IPS DF 6.9 (cell line): ENCODE measurements around the gene HRAS.

Source experiments
- DNase-seq: peaks from one replicate; pipeline ENCODE4 v3.0.0-alpha.2; 2013; ENCODE audit warnings: low read depth, low spot score
- H3K27ac ChIP-seq: one replicate; pipeline ENCODE4 v1.5.1; 2013; ENCODE audit warnings: low read length, control low read depth
- H3K27me3 ChIP-seq: 2 replicates; pipeline ENCODE4 v1.6.1; 2013; ENCODE audit warnings: mild to moderate bottlenecking, low read length; ENCODE audit not compliant: control insufficient read depth, insufficient read depth
- H3K36me3 ChIP-seq: 2 replicates; pipeline ENCODE4 v1.6.1; 2013; ENCODE audit warnings: low read length; ENCODE audit not compliant: control insufficient read depth, insufficient read depth
- H3K4me1 ChIP-seq: 2 replicates; pipeline ENCODE4 v1.6.1; 2013; ENCODE audit warnings: low read length; ENCODE audit not compliant: control insufficient read depth, insufficient read depth
- H3K4me3 ChIP-seq: 2 replicates; pipeline ENCODE4 v1.5.1; 2013; ENCODE audit warnings: mild to moderate bottlenecking, low read length
- H3K9me3 ChIP-seq: 2 replicates; pipeline ENCODE4 v1.6.1; 2013; ENCODE audit warnings: low read length, inconsistent platforms; ENCODE audit not compliant: control insufficient read depth, insufficient read depth
- WGBS: extraction: QIAGEN DNeasy Blood & Tissue Kit; methylation state at CpG from one replicate; pipeline ENCODE4 v1.1.7; 2013; ENCODE audit warnings: mixed read lengths, missing lambda C conversion rate; ENCODE audit not compliant: insufficient read length, insufficient coverage; 5-methylcytosine and 5-hydroxymethylcytosine counted together

HRAS gene

DNA sequence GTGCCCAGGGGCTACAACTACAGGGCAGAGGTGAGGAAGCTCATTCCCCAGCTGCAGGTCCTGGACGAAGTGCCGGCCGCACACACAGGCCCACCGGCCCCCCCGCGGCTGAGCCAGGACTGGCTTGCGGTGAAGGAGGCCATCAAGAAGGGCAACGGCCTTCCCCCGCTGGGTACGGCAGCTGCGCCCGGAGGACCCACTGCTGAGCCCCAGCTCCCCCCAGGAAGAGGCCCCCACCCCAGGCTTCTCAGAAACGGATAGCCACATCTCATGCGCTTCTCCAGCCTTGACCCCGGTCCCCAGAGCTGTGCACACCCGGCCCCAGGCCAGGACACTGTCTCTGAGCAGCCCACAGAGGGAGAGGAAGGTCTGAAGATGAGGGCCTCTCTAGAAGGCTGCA, 15.8 kb upstream of the HRAS start:
- H3K4me3 ChIP-seq: no peak overlapping the region
- no peaks in the 10 kb centered on the region for H3K9me3 ChIP-seq
- WGBS: no CpG with 5 or more reads among the region's 16 CpGs
- H3K36me3 ChIP-seq: no peaks in the 10 kb centered on the region
- H3K27me3 ChIP-seq: peaks cover 1% of the 10 kb centered on the region; the same call in 1 of the 2 replicates
- no peak for DNase-seq
- no peak overlapping the region for H3K27ac ChIP-seq
- peaks cover 2% of the 10 kb centered on the region; the same call in 1 of the 2 replicates for H3K4me1 ChIP-seq

- no CpG with 5 or more reads among the region's 5 CpGs for whole genome bisulfite sequencing
- Histone ChIP-seq H3K27me3 (no peaks in the 10 kb centered on the region), H3K27ac (no peak overlapping the region), H3K4me1 (peaks cover 1% of the 10 kb centered on the region; the same call in 1 of the 2 replicates), H3K36me3 (no peaks in the 10 kb centered on the region), H3K4me3 (no peak overlapping the region), H3K9me3 (no peaks in the 10 kb centered on the region)
- no peak for DNase-seq
Observed at GRCh38 chr11:550746-551085, 15.3 kb upstream of the HRAS start.

- Histone ChIP-seq H3K4me3 (no peak overlapping the region), H3K27me3 (no peaks in the 10 kb centered on the region), H3K27ac (no peak overlapping the region), H3K4me1 (peaks cover 1% of the 10 kb centered on the region; the same call in 1 of the 2 replicates), H3K36me3 (no peaks in the 10 kb centered on the region), H3K9me3 (no peaks in the 10 kb centered on the region)
- DNase-seq: no peak
- no CpG with 5 or more reads among the region's 25 CpGs for WGBS
Observed at GRCh38 chr11:550021-550745, 14.8 kb upstream of the HRAS start.

GRCh38 chr11:548700-549603, 13.6 kb upstream of the HRAS start:
- Histone ChIP-seq H3K4me3 (no peak overlapping the region), H3K27ac (no peak overlapping the region), H3K27me3 (no peaks in the 10 kb centered on the region), H3K4me1 (no peaks in the 10 kb centered on the region), H3K9me3 (no peaks in the 10 kb centered on the region), H3K36me3 (no peaks in the 10 kb centered on the region)
- no peak for DNase-seq
- WGBS: no CpG with 5 or more reads among the region's 32 CpGs

DNA sequence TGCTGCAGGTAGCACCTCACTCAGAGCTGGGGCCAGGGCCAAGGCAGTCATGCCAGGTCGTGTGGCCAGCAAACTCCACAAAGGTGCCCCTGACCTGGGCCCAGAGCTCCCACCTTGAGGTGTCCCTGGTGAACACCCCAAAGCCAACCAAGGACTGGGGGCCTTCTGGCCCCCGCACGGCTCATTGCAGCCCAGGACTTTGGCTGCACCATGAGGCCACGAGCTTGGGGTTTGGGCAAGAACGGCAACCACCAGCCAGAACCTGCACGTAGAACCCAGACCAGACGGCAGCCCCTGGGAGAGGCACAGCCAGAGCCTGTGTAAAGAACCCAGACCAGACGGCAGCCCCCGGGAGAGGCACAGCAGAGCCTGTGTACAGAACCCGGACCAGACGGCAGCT, 9.8 kb upstream of the HRAS start:
- H3K4me1 ChIP-seq: no peaks in the 10 kb centered on the region
- no CpG with 5 or more reads among the region's 11 CpGs for WGBS
- H3K36me3 ChIP-seq: no peaks in the 10 kb centered on the region
- no peak overlapping the region for H3K27ac ChIP-seq
- H3K27me3 ChIP-seq: no peaks in the 10 kb centered on the region
- H3K9me3 ChIP-seq: no peaks in the 10 kb centered on the region
- no peak for DNase-seq
- no peak overlapping the region for H3K4me3 ChIP-seq

- no peak overlapping the region for H3K4me3 ChIP-seq
- no peak for DNase-seq
- H3K27me3 ChIP-seq: no peaks in the 10 kb centered on the region
- H3K27ac ChIP-seq: no peak overlapping the region
- no peaks in the 10 kb centered on the region for H3K9me3 ChIP-seq
- WGBS: no CpG with 5 or more reads among the region's 5 CpGs
- no peaks in the 10 kb centered on the region for H3K4me1 ChIP-seq
- no peaks in the 10 kb centered on the region for H3K36me3 ChIP-seq
Observed at GRCh38 chr11:544817-545166, 9.4 kb upstream of the HRAS start.

GRCh38 chr11:541433-541885, 6.1 kb upstream of the HRAS start:
- DNase-seq: no peak
- Histone ChIP-seq H3K27me3 (no peaks in the 10 kb centered on the region; the same call in 1 of the 2 replicates), H3K4me3 (no peak overlapping the region), H3K4me1 (peaks cover 9% of the 10 kb centered on the region), H3K36me3 (no peaks in the 10 kb centered on the region; the same call in 1 of the 2 replicates), H3K9me3 (no peaks in the 10 kb centered on the region), H3K27ac (no peak overlapping the region)
- WGBS: no CpG with 5 or more reads among the region's 20 CpGs

DNA sequence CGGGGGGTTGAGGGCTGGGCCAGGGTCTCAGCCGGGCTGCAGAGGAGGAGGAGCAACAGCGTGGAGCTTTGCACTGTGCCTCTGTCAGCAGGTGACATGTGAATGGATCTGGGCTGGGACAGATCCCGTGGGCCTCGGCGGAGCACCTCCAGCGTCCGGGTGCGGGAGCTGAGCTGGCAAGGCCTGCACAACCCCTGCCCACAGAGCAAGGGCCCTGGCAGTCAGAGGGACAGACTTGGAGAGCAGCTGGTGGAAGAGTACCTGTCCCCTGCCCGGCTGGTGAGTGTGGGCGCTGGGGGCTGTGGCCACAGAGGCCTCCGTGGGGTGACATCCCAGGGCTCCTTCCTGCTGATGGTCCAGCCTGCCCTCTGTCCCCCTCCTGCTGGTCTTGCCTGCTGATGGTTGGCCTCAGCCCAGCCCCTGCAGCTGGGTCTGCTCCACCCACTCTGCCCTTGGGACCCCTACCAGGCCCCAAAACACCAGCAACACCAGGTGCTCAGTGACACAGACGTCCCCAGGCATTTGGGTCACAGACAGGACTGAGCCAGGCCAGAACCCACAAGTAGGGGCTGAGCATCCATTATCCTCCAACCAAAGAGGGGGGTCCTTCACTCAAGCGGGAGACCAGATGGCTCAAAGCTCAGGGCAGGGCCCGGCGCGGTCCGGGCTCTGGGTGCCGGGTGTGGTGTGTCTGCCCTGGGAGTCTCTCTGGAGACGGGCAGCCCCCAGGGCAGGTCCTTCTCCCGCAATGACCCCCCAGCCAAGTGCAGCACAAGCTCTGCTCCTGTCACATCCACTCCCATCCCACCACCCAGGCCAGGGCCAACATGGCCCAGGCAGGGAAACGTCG, 5.4 kb upstream of the HRAS start:
- no peak for DNase-seq
- no CpG with 5 or more reads among the region's 23 CpGs for WGBS
- no peak overlapping the region for H3K27ac ChIP-seq
- H3K4me1 ChIP-seq: peaks cover 9% of the 10 kb centered on the region
- H3K9me3 ChIP-seq: no peaks in the 10 kb centered on the region
- H3K36me3 ChIP-seq: no peaks in the 10 kb centered on the region; the same call in 1 of the 2 replicates
- H3K27me3 ChIP-seq: no peaks in the 10 kb centered on the region; the same call in 1 of the 2 replicates
- no peak overlapping the region for H3K4me3 ChIP-seq

- H3K27ac ChIP-seq: no peak overlapping the region
- H3K36me3 ChIP-seq: no peaks in the 10 kb centered on the region; the same call in 1 of the 2 replicates
- DNase-seq: no peak
- H3K9me3 ChIP-seq: no peaks in the 10 kb centered on the region
- no peaks in the 10 kb centered on the region; the same call in 1 of the 2 replicates for H3K27me3 ChIP-seq
- no CpG with 5 or more reads among the region's 8 CpGs for WGBS
- peaks cover 9% of the 10 kb centered on the region for H3K4me1 ChIP-seq
- H3K4me3 ChIP-seq: no peak overlapping the region
Observed at GRCh38 chr11:539971-540481, 4.7 kb upstream of the HRAS start.
